ENCODE results near the gene SYCE3. TPM values are rescaled to one million over a fixed set of nuclear protein-coding genes. Genes with fewer than 3 reads are reported as not detected.

The SYCE3 gene
- total RNA-seq, 8 experiments from 2014 or later = 0.87 to 1.2 TPM; not detected in 6

- no peak overlapping the region for H3K27ac ChIP-seq
- no peak for ATAC-seq (replicated peaks in 6 of 8)
- in situ Hi-C loops (cut with MboI; ENCODE audit: low pct_unique_long_range_greater_than_20kb in 2 of 9, low sequenced_read_pairs in 9 of 9, unreplicated experiment in 9 of 9) = no loop called here
- H3K4me1 ChIP-seq (replicated peaks in 1 of 2) = peaks cover 0 to 1% of the 10 kb centered on the region in 2 donors
- no peak overlapping the region for H3K4me3 ChIP-seq
- WGBS, 10 experiments = 58 to 97% (median 90%) methylated on average over 2 to 7 of the region's 8 CpGs; no CpG with 5 or more reads in 5 of the 10 experiments
Measured at GRCh38 chr22:50569041-50569459, 6.3 kb upstream of the SYCE3 start.

GRCh38 chr22:50568626-50569025 lies 5.9 kb upstream of the SYCE3 start:
- Histone ChIP-seq H3K4me1 (replicated peaks in 1 of 2) (peaks cover 2 to 5% of the 10 kb centered on the region in 2 donors), H3K4me3 (no peak overlapping the region), H3K27ac (no peak overlapping the region)
- in situ Hi-C loops (cut with MboI; ENCODE audit: low pct_unique_long_range_greater_than_20kb in 2 of 9, low sequenced_read_pairs in 9 of 9, unreplicated experiment in 9 of 9) = no loop called here
- 60 to 93% (median 80%) methylated on average over 1 to 5 of the region's 7 CpGs; no CpG with 5 or more reads in 5 of the 10 experiments for WGBS, 10 experiments
- ATAC-seq (replicated peaks in 6 of 8) = no peak

- no peak overlapping the region for H3K4me3 ChIP-seq
- 50 to 100% (median 87%) methylated on average over 1 to 7 of the region's 7 CpGs; no CpG with 5 or more reads in 4 of the 10 experiments for WGBS, 10 experiments
- ATAC-seq (replicated peaks in 6 of 8) = no peak
- peaks cover 4 to 6% of the 10 kb centered on the region in 2 donors for H3K4me1 ChIP-seq (replicated peaks in 1 of 2)
- in situ Hi-C loops (cut with MboI; ENCODE audit: low pct_unique_long_range_greater_than_20kb in 2 of 9, low sequenced_read_pairs in 9 of 9, unreplicated experiment in 9 of 9) = no loop called here
- H3K27ac ChIP-seq = no peak overlapping the region
Measured at GRCh38 chr22:50567721-50568252, 5.1 kb upstream of the SYCE3 start.

GRCh38 chr22:50564289-50564688 lies 1.6 kb upstream of the SYCE3 start:
- Histone ChIP-seq H3K4me1 (replicated peaks in 1 of 2) (peaks cover 4 to 6% of the 10 kb centered on the region in 2 donors), H3K27ac (no peak overlapping the region), H3K4me3 (no peak overlapping the region)
- 0 to 82% (median 70%) methylated on average over 1 to 6 of the region's 11 CpGs; no CpG with 5 or more reads in 4 of the 10 experiments for WGBS, 10 experiments
- in situ Hi-C loops (cut with MboI; ENCODE audit: low pct_unique_long_range_greater_than_20kb in 2 of 9, low sequenced_read_pairs in 9 of 9, unreplicated experiment in 9 of 9) = no loop called here
- ATAC-seq (replicated peaks in 6 of 8) = no peak

GRCh38 chr22:50563413-50564160 lies 868 bp upstream of the SYCE3 start:
- WGBS, 10 experiments = 5 to 100% (median 24%) methylated on average over 1 to 11 of the region's 17 CpGs; no CpG with 5 or more reads in 4 of the 10 experiments
- in situ Hi-C loops (cut with MboI; ENCODE audit: low pct_unique_long_range_greater_than_20kb in 2 of 9, low sequenced_read_pairs in 9 of 9, unreplicated experiment in 9 of 9) = no loop called here
- Histone ChIP-seq H3K4me1 (replicated peaks in 1 of 2) (peaks cover 4 to 6% of the 10 kb centered on the region in 2 donors), H3K4me3 (peak overlapping the region; percentile 53 to 66 (median 58)), H3K27ac (peak overlapping the region in 1 of 2 donors; percentile 17)
- ATAC-seq (replicated peaks in 6 of 8) = no peak

- H3K4me3 ChIP-seq = no peak overlapping the region
- in situ Hi-C loops (cut with MboI; ENCODE audit: low pct_unique_long_range_greater_than_20kb in 2 of 9, low sequenced_read_pairs in 9 of 9, unreplicated experiment in 9 of 9) = no loop called here
- no peak overlapping the region for H3K27ac ChIP-seq
- 19 to 93% (median 70%) methylated on average over 1 to 5 of the region's 34 CpGs; no CpG with 5 or more reads in 3 of the 10 experiments for WGBS, 10 experiments
- ATAC-seq (replicated peaks in 6 of 8) = no peak
- H3K4me1 ChIP-seq (replicated peaks in 1 of 2) = peaks cover 4 to 6% of the 10 kb centered on the region in 2 donors
Measured at GRCh38 chr22:50561401-50562358, 1.0 kb downstream of the SYCE3 start.

- Histone ChIP-seq H3K4me1 (replicated peaks in 1 of 2) (peaks cover 4 to 6% of the 10 kb centered on the region in 2 donors), H3K4me3 (no peak overlapping the region), H3K27ac (no peak overlapping the region)
- in situ Hi-C loops (cut with MboI; ENCODE audit: low pct_unique_long_range_greater_than_20kb in 2 of 9, low sequenced_read_pairs in 9 of 9, unreplicated experiment in 9 of 9) = no loop called here
- no peak for ATAC-seq (replicated peaks in 6 of 8)
- WGBS, 10 experiments = 11 to 90% (median 65%) methylated on average over 1 to 3 of the region's 3 CpGs
Measured at GRCh38 chr22:50560034-50560433, 2.7 kb downstream of the SYCE3 start.

- Histone ChIP-seq H3K27ac (no peak overlapping the region), H3K4me1 (replicated peaks in 1 of 2) (no peaks in the 10 kb centered on the region), H3K4me3 (no peak overlapping the region)
- in situ Hi-C loops (cut with MboI; ENCODE audit: low pct_unique_long_range_greater_than_20kb in 2 of 9, low sequenced_read_pairs in 9 of 9, unreplicated experiment in 9 of 9) = no loop called here
- peak in 1 of 8 experiments; percentile 27 for ATAC-seq (replicated peaks in 6 of 8)
- 15 to 92% (median 77%) methylated on average over 2 to 5 of the region's 5 CpGs for WGBS, 10 experiments
Measured at GRCh38 chr22:50556703-50557102, 6.0 kb downstream of the SYCE3 start.

GRCh38 chr22:50553310-50553709 lies 9.4 kb downstream of the SYCE3 start:
- Histone ChIP-seq H3K4me3 (no peak overlapping the region), H3K4me1 (replicated peaks in 1 of 2) (peaks cover 0 to 2% of the 10 kb centered on the region in 2 donors), H3K27ac (no peak overlapping the region)
- no peak for ATAC-seq (replicated peaks in 6 of 8)
- in situ Hi-C loops (cut with MboI; ENCODE audit: low pct_unique_long_range_greater_than_20kb in 2 of 9, low sequenced_read_pairs in 9 of 9, unreplicated experiment in 9 of 9) = no loop called here
- 20 to 83% (median 53%) methylated on average over 1 to 8 of the region's 8 CpGs for WGBS, 10 experiments

- no peak for ATAC-seq (replicated peaks in 6 of 8)
- in situ Hi-C loops (cut with MboI; ENCODE audit: low pct_unique_long_range_greater_than_20kb in 2 of 9, low sequenced_read_pairs in 9 of 9, unreplicated experiment in 9 of 9) = no loop called here
- H3K27ac ChIP-seq = no peak overlapping the region
- 25 to 100% (median 81%) methylated on average over 1 to 9 of the region's 11 CpGs; no CpG with 5 or more reads in 4 of the 10 experiments for WGBS, 10 experiments
- no peak overlapping the region for H3K4me3 ChIP-seq
- H3K4me1 ChIP-seq (replicated peaks in 1 of 2) = peaks cover 0 to 12% of the 10 kb centered on the region in 2 donors
Measured at GRCh38 chr22:50551160-50551752, 11.5 kb downstream of the SYCE3 start.

- no peak for ATAC-seq (replicated peaks in 6 of 8)
- H3K4me1 ChIP-seq (replicated peaks in 1 of 2) = peaks cover 7 to 20% of the 10 kb centered on the region in 2 donors
- 60 to 100% (median 71%) methylated on average over 1 to 4 of the region's 8 CpGs; no CpG with 5 or more reads in 6 of the 10 experiments for WGBS, 10 experiments
Measured at GRCh38 chr22:50550395-50550794, 12.3 kb downstream of the SYCE3 start.

GRCh38 chr22:50548921-50549790 lies 13.6 kb downstream of the SYCE3 start:
- Histone ChIP-seq H3K4me3 (no peak overlapping the region), H3K4me1 (replicated peaks in 1 of 2) (peaks cover 18 to 31% of the 10 kb centered on the region in 2 donors), H3K27ac (no peak overlapping the region)
- in situ Hi-C loops (cut with MboI; ENCODE audit: low pct_unique_long_range_greater_than_20kb in 2 of 9, low sequenced_read_pairs in 9 of 9, unreplicated experiment in 9 of 9) = no loop called here
- WGBS, 10 experiments = 87 to 100% methylated on average over 3 to 7 of the region's 68 CpGs; no CpG with 5 or more reads in 8 of the 10 experiments
- no peak for ATAC-seq (replicated peaks in 6 of 8)

More at GRCh38 chr22:50550395-50550794, 12.3 kb downstream of the SYCE3 start:
- Histone ChIP-seq H3K27ac (no peak overlapping the region), H3K4me3 (no peak overlapping the region)
- in situ Hi-C loops (cut with MboI; ENCODE audit: low pct_unique_long_range_greater_than_20kb in 2 of 9, low sequenced_read_pairs in 9 of 9, unreplicated experiment in 9 of 9) = no loop called here
